HG03442 (cell line): Measurements from ENCODE around the gene RAVER2.

ENCODE experiments used
- ATAC-seq: cut with Tn5 transposase; IDR thresholded peaks from one replicate; pipeline ENCODE4 v1.9.1; 2021; ENCODE audit warnings: mild to moderate bottlenecking, moderate library complexity; ENCODE audit not compliant: unreplicated experiment

Gene RAVER2

DNA sequence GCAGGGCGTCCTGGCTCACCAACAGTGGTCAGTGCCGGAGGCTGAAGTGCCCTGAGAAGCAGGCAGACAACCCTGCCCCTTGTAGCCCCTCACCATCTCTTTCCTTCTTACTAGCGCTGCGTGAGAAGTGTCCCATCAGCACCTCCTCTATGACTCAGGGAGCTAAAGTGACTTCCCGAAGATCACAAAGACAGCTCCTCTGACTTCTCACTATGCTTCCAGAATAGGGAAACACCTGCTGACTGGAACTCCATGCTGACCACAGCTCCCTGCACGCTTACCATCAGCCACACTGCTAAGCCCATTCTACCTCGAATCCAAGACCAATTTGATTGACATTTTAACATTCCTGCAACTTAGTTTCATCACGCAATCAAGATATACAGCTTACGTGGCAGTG lies 128.7 kb downstream of the RAVER2 start:
- ATAC-seq = no peak

DNA sequence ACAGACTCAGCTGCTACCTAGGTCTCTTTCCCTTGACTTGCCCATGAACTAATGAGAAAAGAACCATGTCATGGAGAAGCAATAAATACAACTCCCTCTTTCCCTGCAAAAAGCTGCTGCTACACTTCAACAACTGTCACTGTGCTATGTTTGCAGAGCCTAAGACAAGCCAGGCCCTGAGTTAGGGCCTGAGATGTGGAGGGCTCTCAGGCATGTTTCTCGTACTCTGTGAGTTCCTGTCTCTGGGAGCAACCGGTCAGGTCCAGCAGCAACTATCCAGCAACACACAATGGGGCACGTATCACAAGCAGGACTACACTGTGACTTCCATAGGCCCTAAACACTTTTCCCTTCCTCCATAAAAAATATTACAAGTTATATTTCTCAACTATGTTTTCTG lies 129.8 kb downstream of the RAVER2 start:
- no peak for ATAC-seq

DNA sequence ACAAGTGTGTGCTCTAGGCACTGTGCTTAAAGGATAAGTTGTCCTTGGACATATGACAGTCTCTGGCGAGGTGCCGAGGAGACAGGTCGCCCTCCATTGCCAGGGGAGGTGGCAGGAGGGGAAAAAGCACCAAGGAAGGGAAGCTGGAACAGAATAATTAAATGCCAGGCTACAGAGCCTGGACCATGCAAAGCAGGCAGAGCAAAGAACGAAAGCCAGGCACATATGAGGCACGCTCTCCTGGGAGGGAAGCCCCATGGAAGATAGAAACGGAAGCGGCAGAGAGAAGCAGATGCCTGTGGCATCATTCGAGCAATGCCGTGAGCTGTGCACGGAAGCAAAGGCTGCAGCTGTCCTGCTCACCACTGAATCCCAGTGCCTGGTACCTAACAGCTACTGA lies 130.2 kb downstream of the RAVER2 start:
- no peak for ATAC-seq

DNA sequence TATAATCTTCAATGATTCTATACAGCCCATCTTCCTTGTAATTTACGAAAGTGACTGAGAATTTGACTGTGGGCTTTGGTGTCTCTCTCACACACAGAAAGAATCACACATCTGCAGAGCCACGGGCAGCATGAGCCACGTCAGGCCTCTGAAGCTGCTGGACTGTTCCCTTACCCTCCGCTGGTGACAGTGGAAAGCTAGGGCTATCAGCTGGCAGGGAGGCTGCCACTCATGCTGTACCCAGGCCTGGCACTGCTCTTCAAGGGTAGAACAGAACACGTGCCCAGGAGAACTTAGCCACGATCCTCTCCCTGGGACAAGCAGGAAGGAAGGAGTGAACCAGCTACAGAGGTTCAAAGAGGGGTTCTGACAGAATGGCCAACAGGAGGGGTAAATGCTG lies 130.7 kb downstream of the RAVER2 start:
- no peak for ATAC-seq

DNA sequence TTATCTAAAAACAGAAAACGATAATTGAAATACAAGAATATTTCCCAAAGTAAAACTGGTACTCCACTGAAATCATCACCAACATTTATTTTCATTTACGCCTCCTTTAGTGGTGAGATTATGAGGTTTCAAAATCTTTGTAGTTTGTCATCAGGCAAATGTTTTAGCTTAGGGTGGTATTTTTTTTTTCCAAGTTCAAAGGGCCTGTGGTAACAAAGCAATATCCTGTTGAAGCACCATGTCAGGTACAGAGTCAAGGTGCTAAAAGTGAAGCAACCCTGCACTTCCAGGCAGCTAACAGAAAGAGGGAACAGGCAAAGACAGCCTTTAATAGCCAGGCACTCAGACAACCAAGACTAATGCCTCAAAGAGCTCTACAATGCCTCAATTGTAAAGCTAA lies 132.3 kb downstream of the RAVER2 start:
- no peak for ATAC-seq

DNA sequence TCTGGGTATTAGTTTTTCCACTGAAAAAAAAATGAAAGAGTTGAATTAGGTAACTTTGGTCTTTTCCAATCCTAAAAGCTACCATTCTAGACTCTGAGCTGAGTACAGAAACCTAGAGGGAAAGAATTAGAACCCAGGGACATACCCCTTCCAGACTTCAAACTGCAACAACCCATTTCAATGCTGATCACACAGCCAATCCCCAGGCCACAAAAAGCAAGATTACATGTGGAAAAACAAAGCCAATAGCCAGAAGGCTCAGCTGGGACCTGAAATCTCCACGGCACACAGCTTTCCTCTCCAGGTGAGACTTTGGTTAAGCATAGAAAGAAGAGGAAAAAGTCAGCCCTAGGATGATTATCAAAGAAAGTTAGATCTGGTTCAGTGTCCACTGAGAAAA lies 132.7 kb downstream of the RAVER2 start:
- no peak for ATAC-seq

DNA sequence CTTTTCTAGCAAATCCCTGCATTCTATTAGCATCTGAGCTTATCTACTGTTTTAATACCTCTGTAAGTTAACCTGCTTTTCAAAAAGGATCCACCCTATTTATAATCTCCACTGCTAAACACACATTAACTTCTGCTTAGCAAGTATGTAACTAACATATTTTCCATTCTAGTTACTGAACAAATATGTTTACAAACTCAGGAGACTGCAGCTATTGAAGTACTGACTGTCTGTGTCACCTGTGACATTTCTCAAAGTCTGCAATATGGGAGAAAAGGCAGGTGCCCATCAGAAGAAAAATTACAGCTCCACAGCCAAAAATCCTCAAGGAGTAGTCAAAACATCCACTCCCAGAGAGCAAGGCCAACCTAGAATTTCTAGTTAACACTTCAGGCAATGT lies 133.2 kb downstream of the RAVER2 start:
- no peak for ATAC-seq

GRCh38 chr1:64878931-64879611 lies 134.2 kb downstream of the RAVER2 start:
- no peak for ATAC-seq

GRCh38 chr1:64880449-64880848 lies 135.6 kb downstream of the RAVER2 start:
- ATAC-seq = no peak

DNA sequence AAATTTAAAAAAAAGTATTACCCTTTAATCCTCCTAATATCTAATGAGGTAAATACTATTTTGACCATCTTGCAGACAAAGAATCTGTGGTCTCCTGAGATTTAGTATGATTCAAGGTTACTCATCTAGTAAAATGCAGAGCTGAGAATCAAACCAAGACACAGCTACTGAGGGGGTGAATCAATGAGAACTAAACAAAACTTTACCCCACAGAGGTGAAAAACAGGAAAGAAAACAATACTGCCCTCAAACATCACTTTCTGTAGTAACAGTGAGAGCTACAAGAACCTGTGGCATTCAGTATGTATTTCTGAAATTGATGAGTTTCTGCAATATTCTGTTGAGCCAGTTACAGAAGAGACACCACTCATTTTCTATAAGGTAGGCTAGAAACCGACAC lies 136.4 kb downstream of the RAVER2 start:
- no peak for ATAC-seq
